Activated CD8-positive, alpha-beta T cell treated with anti-CD3 and anti-CD28 coated beads for 36 hours (primary cell): ENCODE data around the gene AMY2B. TPM values are rescaled to one million over a fixed set of nuclear protein-coding genes. Genes with fewer than 3 reads are reported as not detected.
"Not testable (repeated sequence)": the region's sequence is repeated elsewhere in the genome, so short reads cannot be mapped to it uniquely, and the experiment has no call there.

Experiments used
- ATAC-seq: fragments of 200-7000 bp; cut with Tn5 transposase; one replicate; pipeline ENCODE4 v1.10.0; 2021; ENCODE audit warnings: mild to moderate bottlenecking, moderate library complexity
- CTCF ChIA-PET: fragments of 350-600 bp; sonication (Branson Sonifier 250); formaldehyde crosslinking; loops from one replicate; lab custom pipeline; 2021; ENCODE audit warnings: antibody characterized with exemption; lab: Charles Lee
- POLR2A ChIA-PET: fragments of 350-600 bp; sonication (Branson Sonifier 250); formaldehyde crosslinking; loops from one replicate; lab custom pipeline; 2021; ENCODE audit warnings: antibody characterized with exemption; lab: Charles Lee
- DNase-seq: peaks from one replicate; pipeline ENCODE4 v3.0.0-alpha.2; 2020
- H3K27ac Mint-ChIP-seq: one replicate; pipeline ENCODE4 v1.8.0; 2021; ENCODE audit warnings: mild to moderate bottlenecking, mixed read lengths
- H3K27me3 Mint-ChIP-seq: one replicate; pipeline ENCODE4 v1.8.0; 2021; ENCODE audit warnings: mixed read lengths
- H3K36me3 Mint-ChIP-seq: one replicate; pipeline ENCODE4 v1.8.0; 2021; ENCODE audit warnings: low read depth, mixed read lengths
- H3K4me1 Mint-ChIP-seq: one replicate; pipeline ENCODE4 v1.8.0; 2021; ENCODE audit warnings: low read depth, mixed read lengths
- H3K4me3 Mint-ChIP-seq: one replicate; pipeline ENCODE4 v1.8.0; 2021; ENCODE audit warnings: mild to moderate bottlenecking, moderate library complexity, mixed read lengths
- H3K9me3 Mint-ChIP-seq: one replicate; pipeline ENCODE4 v1.8.0; 2021; ENCODE audit warnings: mixed read lengths
- CTCF ChIP-seq: fragments of 200-600 bp; IDR thresholded peaks from one replicate; pipeline ENCODE4 v1.8.0; 2022; ENCODE audit warnings: antibody characterized with exemption, mild to moderate bottlenecking
- intact Hi-C: fragments of 100-400 bp; cut with micrococcal nuclease; formaldehyde crosslinking; loops from one replicate; pipeline ENCODE4 v1.10.0; 2022
- total RNA-seq, 2 experiments: library from RNA; stranded (reverse); gene quantifications; one replicate each; pipeline ENCODE4 v1.2.3, GENCODE V29; 2021

AMY2B gene
- total RNA-seq, 2 experiments from 2014 or later = 6.1 to 9.7 TPM

- Mint-ChIP-seq H3K9me3 (no peaks in the 10 kb centered on the region), H3K27ac (peak overlapping the region; percentile 44), H3K4me3 (no peak overlapping the region), H3K27me3 (no peaks in the 10 kb centered on the region), H3K4me1 (peaks cover 2% of the 10 kb centered on the region), H3K36me3 (peaks cover 7% of the 10 kb centered on the region)
- ATAC-seq (no peak), DNase-seq (no peak)
- POLR2A ChIA-PET = no interaction called here
- intact Hi-C loops = no loop called here
- TF ChIP-seq CTCF = no peak
- CTCF ChIA-PET = no interaction called here
Observed at GRCh38 chr1:103576065-103576464, 4.7 kb downstream of the AMY2B start.

GRCh38 chr1:103576784-103577183 lies 5.4 kb downstream of the AMY2B start:
- H3K4me1 Mint-ChIP-seq, H3K27ac Mint-ChIP-seq, H3K27me3 Mint-ChIP-seq, H3K36me3 Mint-ChIP-seq, H3K9me3 Mint-ChIP-seq, POLR2A ChIA-PET, intact Hi-C loops, DNase-seq, CTCF ChIA-PET, ATAC-seq, H3K4me3 Mint-ChIP-seq: not testable (repeated sequence)

- TF ChIP-seq CTCF = no peak
- CTCF ChIA-PET = no interaction called here
- H3K4me1 Mint-ChIP-seq = no peaks in the 10 kb centered on the region
- H3K4me3 Mint-ChIP-seq = no peak overlapping the region
- H3K27me3 Mint-ChIP-seq = no peaks in the 10 kb centered on the region
- no peak for DNase-seq
- no peaks in the 10 kb centered on the region for H3K9me3 Mint-ChIP-seq
- H3K27ac Mint-ChIP-seq = no peak overlapping the region
- no peak for ATAC-seq
- POLR2A ChIA-PET = no interaction called here
- intact Hi-C loops = no loop called here
- peaks cover 4% of the 10 kb centered on the region for H3K36me3 Mint-ChIP-seq
Observed at GRCh38 chr1:103582464-103582863, 11.1 kb downstream of the AMY2B start.

- Mint-ChIP-seq H3K27me3 (no peaks in the 10 kb centered on the region), H3K9me3 (peaks cover 2% of the 10 kb centered on the region), H3K36me3 (peaks cover 2% of the 10 kb centered on the region), H3K4me1 (no peaks in the 10 kb centered on the region), H3K27ac (no peak overlapping the region), H3K4me3 (no peak overlapping the region)
- ATAC-seq (no peak), DNase-seq (no peak)
- CTCF ChIA-PET = no interaction called here
- TF ChIP-seq CTCF = no peak
- intact Hi-C loops = no loop called here
- POLR2A ChIA-PET = no interaction called here
Observed at GRCh38 chr1:103583887-103584286, 12.5 kb downstream of the AMY2B start.

GRCh38 chr1:103584537-103584936 lies 13.1 kb downstream of the AMY2B start:
- no peak for TF ChIP-seq CTCF
- Mint-ChIP-seq H3K27me3 (no peaks in the 10 kb centered on the region), H3K36me3 (no peaks in the 10 kb centered on the region), H3K4me3 (no peak overlapping the region), H3K9me3 (peaks cover 6% of the 10 kb centered on the region), H3K27ac (no peak overlapping the region), H3K4me1 (no peaks in the 10 kb centered on the region)
- DNase-seq = no peak
- intact Hi-C loops = no loop called here
- ATAC-seq = no peak
- CTCF ChIA-PET = no interaction called here
- POLR2A ChIA-PET = no interaction called here

GRCh38 chr1:103602740-103603139 lies 31.4 kb downstream of the AMY2B start:
- DNase-seq, H3K4me3 Mint-ChIP-seq, H3K36me3 Mint-ChIP-seq, H3K27me3 Mint-ChIP-seq, H3K27ac Mint-ChIP-seq, H3K4me1 Mint-ChIP-seq, H3K9me3 Mint-ChIP-seq, intact Hi-C loops, ATAC-seq, POLR2A ChIA-PET, CTCF ChIA-PET: not testable (repeated sequence)
